Left ventricle myocardium superior (tissue), 1 donor: ENCODE measurements around the gene DCN. TPM values are rescaled to one million over a fixed set of nuclear protein-coding genes. Genes with fewer than 3 reads are reported as not detected.

Source experiments
- ATAC-seq: fragments of 200-7000 bp; cut with Tn5 transposase; one replicate; pipeline ENCODE4 v1.9.1; 2020; ENCODE audit warnings: mild to moderate bottlenecking, moderate library complexity
- DNase-seq: peaks from one replicate; pipeline ENCODE4 v3.0.0-alpha.2; 2020
- intact Hi-C: fragments of 100-400 bp; cut with micrococcal nuclease; formaldehyde crosslinking; loops from one replicate; pipeline ENCODE4 v1.11.0; 2022
- total RNA-seq: library from RNA; stranded (reverse); fragmentation: NEBNext Ultra II Directional; extraction: Animal tissue kit (Norgen Biotek cat#: 25700); gene quantifications from one replicate; pipeline ENCODE4 v1.2.1, GENCODE V29; 2021
- donor health status: DM: no; HTN: yes; CAD: no; lungs with severe emphysema.

DCN gene
- total RNA-seq, 1 donor from 2014 or later: 741 TPM

- ATAC-seq: no peak
- DNase-seq: no peak
- intact Hi-C loops: no loop called here
Observed at GRCh38 chr12:91109581-91110310, 72.9 kb downstream of the DCN start.

GRCh38 chr12:91109148-91109564, 73.5 kb downstream of the DCN start:
- intact Hi-C loops: no loop called here
- peak; percentile 86 for ATAC-seq
- DNase-seq: peak; percentile 87

- ATAC-seq (no peak), DNase-seq (no peak)
- intact Hi-C loops: no loop called here
Observed at GRCh38 chr12:91108196-91108755, 74.3 kb downstream of the DCN start.

GRCh38 chr12:91106283-91106682, 76.3 kb downstream of the DCN start:
- intact Hi-C loops: no loop called here
- ATAC-seq (no peak), DNase-seq (no peak)

GRCh38 chr12:91105807-91106206, 76.8 kb downstream of the DCN start:
- intact Hi-C loops: no loop called here
- ATAC-seq (peak; percentile 22), DNase-seq (no peak)

GRCh38 chr12:91104812-91105466, 77.7 kb downstream of the DCN start:
- ATAC-seq: no peak
- DNase-seq: no peak
- intact Hi-C loops: no loop called here

GRCh38 chr12:91103624-91104023, 79.0 kb downstream of the DCN start:
- ATAC-seq: no peak
- intact Hi-C loops: no loop called here
- DNase-seq: no peak

GRCh38 chr12:91103101-91103500, 79.5 kb downstream of the DCN start:
- ATAC-seq: no peak
- no peak for DNase-seq
- intact Hi-C loops: no loop called here

GRCh38 chr12:91100906-91101305, 81.7 kb downstream of the DCN start:
- ATAC-seq: no peak
- no peak for DNase-seq
- intact Hi-C loops: no loop called here

- intact Hi-C loops: no loop called here
- ATAC-seq (no peak), DNase-seq (no peak)
Observed at GRCh38 chr12:91099836-91100235, 82.8 kb downstream of the DCN start.

GRCh38 chr12:91099341-91099740, 83.3 kb downstream of the DCN start:
- intact Hi-C loops: no loop called here
- no peak for DNase-seq
- no peak for ATAC-seq

- ATAC-seq (peak; percentile 56), DNase-seq (no peak)
- intact Hi-C loops: no loop called here
Observed at GRCh38 chr12:91098941-91099340, 83.7 kb downstream of the DCN start.

GRCh38 chr12:91098461-91098860, 84.2 kb downstream of the DCN start:
- no peak for DNase-seq
- intact Hi-C loops: no loop called here
- no peak for ATAC-seq

- intact Hi-C loops: no loop called here
- DNase-seq (no peak), ATAC-seq (no peak)
Observed at GRCh38 chr12:91094957-91095356, 87.7 kb downstream of the DCN start.

GRCh38 chr12:91094032-91094662, 88.5 kb downstream of the DCN start:
- intact Hi-C loops: no loop called here
- ATAC-seq (no peak), DNase-seq (no peak)

GRCh38 chr12:91093341-91093740, 89.3 kb downstream of the DCN start:
- intact Hi-C loops: no loop called here
- DNase-seq (no peak), ATAC-seq (no peak)

- intact Hi-C loops: no loop called here
- DNase-seq: no peak
- no peak for ATAC-seq
Observed at GRCh38 chr12:91091916-91092715, 90.5 kb downstream of the DCN start.
